ENCODE data around the gene NCOR1. TPM values are rescaled to one million over a fixed set of nuclear protein-coding genes. Genes with fewer than 3 reads are reported as not detected.

NCOR1 gene
- total and polyA plus RNA-seq, 2 experiments from 2014 or later: 102 to 132 TPM

DNA sequence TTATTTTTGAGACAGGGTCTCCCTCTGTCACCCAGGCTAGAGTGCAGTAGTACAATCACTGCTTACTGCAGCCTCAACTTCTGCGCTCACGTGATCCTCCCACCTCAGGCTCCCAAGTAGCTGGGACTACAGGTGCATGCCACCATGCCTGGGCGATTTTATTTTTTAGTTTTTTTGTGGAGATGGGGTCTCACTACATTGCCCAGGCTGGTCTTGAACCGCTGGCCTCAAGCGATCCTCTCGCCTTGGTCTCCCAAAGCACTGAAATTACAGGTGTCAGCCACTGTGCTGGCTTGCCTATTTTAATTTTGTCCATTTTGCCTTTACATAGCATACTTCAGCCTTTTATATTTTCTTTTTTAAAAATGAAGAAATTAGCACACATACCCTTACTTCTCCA lies 164.5 kb downstream of the NCOR1 start:
- ATAC-seq (no peak), DNase-seq (ENCODE audit: low spot score) (no peak)
- peaks cover 14% of the 10 kb centered on the region for H3K36me3 ChIP-seq (ENCODE audit: insufficient read depth)
- H3K9me2 ChIP-seq (ENCODE audit: insufficient read depth): no peaks in the 10 kb centered on the region
- no peak overlapping the region for H3K27ac ChIP-seq (ENCODE audit: low read depth)
- no peak overlapping the region for H3K4me3 Mint-ChIP-seq
- no peak overlapping the region for H3K27ac Mint-ChIP-seq
- H4K20me1 ChIP-seq (replicated peaks; ENCODE audit: insufficient read depth): peaks cover 12% of the 10 kb centered on the region
- no peak overlapping the region for H3K4me3 ChIP-seq
- H3K4me2 ChIP-seq: no peak overlapping the region
- H3K79me2 ChIP-seq (replicated peaks; ENCODE audit: insufficient read depth): peaks cover 26% of the 10 kb centered on the region
- no peaks in the 10 kb centered on the region for H3K27me3 Mint-ChIP-seq (ENCODE audit: insufficient read depth, low read depth, poor library complexity)
- no peaks in the 10 kb centered on the region for H3K4me1 ChIP-seq (ENCODE audit: insufficient read depth)
- no peaks in the 10 kb centered on the region for H3K27me3 ChIP-seq (ENCODE audit: insufficient read depth)
- H3K9me3 Mint-ChIP-seq: no peaks in the 10 kb centered on the region; the same call in 1 of the 3 replicates
- no peaks in the 10 kb centered on the region; the same call in 1 of the 2 replicates for H3F3A ChIP-seq (replicated peaks; ENCODE audit: low read depth)
- peaks cover 46% of the 10 kb centered on the region for H3K36me3 Mint-ChIP-seq (ENCODE audit: low read depth)
- TF ChIP-seq EZH2phosphoT487 (IDR thresholded peaks at IDR 0.05; ENCODE audit: unreplicated experiment): no peak
- TF ChIP-seq EZH2 (IDR thresholded peaks at IDR 0.05; ENCODE audit: low read depth, unreplicated experiment): no peak
- TF ChIP-seq, protein P1, sequence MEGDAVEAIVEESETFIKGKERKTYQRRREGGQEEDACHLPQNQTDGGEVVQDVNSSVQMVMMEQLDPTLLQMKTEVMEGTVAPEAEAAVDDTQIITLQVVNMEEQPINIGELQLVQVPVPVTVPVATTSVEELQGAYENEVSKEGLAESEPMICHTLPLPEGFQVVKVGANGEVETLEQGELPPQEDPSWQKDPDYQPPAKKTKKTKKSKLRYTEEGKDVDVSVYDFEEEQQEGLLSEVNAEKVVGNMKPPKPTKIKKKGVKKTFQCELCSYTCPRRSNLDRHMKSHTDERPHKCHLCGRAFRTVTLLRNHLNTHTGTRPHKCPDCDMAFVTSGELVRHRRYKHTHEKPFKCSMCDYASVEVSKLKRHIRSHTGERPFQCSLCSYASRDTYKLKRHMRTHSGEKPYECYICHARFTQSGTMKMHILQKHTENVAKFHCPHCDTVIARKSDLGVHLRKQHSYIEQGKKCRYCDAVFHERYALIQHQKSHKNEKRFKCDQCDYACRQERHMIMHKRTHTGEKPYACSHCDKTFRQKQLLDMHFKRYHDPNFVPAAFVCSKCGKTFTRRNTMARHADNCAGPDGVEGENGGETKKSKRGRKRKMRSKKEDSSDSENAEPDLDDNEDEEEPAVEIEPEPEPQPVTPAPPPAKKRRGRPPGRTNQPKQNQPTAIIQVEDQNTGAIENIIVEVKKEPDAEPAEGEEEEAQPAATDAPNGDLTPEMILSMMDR (conservative IDR thresholded peaks at IDR 0.05; ENCODE audit: low read depth in 2 of 2): no peak
- TF ChIP-seq, protein P2, sequence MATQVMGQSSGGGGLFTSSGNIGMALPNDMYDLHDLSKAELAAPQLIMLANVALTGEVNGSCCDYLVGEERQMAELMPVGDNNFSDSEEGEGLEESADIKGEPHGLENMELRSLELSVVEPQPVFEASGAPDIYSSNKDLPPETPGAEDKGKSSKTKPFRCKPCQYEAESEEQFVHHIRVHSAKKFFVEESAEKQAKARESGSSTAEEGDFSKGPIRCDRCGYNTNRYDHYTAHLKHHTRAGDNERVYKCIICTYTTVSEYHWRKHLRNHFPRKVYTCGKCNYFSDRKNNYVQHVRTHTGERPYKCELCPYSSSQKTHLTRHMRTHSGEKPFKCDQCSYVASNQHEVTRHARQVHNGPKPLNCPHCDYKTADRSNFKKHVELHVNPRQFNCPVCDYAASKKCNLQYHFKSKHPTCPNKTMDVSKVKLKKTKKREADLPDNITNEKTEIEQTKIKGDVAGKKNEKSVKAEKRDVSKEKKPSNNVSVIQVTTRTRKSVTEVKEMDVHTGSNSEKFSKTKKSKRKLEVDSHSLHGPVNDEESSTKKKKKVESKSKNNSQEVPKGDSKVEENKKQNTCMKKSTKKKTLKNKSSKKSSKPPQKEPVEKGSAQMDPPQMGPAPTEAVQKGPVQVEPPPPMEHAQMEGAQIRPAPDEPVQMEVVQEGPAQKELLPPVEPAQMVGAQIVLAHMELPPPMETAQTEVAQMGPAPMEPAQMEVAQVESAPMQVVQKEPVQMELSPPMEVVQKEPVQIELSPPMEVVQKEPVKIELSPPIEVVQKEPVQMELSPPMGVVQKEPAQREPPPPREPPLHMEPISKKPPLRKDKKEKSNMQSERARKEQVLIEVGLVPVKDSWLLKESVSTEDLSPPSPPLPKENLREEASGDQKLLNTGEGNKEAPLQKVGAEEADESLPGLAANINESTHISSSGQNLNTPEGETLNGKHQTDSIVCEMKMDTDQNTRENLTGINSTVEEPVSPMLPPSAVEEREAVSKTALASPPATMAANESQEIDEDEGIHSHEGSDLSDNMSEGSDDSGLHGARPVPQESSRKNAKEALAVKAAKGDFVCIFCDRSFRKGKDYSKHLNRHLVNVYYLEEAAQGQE (IDR thresholded peaks at IDR 0.05; ENCODE audit: unreplicated experiment): no peak
- TF ChIP-seq NANOG (IDR thresholded peaks at IDR 0.05; ENCODE audit: borderline replicate concordance): no peak
- no peak for TF ChIP-seq CREB1 (CRISPR knock-in tag; IDR thresholded peaks at IDR 0.05; ENCODE audit: low read depth)
- TF ChIP-seq, protein P3, sequence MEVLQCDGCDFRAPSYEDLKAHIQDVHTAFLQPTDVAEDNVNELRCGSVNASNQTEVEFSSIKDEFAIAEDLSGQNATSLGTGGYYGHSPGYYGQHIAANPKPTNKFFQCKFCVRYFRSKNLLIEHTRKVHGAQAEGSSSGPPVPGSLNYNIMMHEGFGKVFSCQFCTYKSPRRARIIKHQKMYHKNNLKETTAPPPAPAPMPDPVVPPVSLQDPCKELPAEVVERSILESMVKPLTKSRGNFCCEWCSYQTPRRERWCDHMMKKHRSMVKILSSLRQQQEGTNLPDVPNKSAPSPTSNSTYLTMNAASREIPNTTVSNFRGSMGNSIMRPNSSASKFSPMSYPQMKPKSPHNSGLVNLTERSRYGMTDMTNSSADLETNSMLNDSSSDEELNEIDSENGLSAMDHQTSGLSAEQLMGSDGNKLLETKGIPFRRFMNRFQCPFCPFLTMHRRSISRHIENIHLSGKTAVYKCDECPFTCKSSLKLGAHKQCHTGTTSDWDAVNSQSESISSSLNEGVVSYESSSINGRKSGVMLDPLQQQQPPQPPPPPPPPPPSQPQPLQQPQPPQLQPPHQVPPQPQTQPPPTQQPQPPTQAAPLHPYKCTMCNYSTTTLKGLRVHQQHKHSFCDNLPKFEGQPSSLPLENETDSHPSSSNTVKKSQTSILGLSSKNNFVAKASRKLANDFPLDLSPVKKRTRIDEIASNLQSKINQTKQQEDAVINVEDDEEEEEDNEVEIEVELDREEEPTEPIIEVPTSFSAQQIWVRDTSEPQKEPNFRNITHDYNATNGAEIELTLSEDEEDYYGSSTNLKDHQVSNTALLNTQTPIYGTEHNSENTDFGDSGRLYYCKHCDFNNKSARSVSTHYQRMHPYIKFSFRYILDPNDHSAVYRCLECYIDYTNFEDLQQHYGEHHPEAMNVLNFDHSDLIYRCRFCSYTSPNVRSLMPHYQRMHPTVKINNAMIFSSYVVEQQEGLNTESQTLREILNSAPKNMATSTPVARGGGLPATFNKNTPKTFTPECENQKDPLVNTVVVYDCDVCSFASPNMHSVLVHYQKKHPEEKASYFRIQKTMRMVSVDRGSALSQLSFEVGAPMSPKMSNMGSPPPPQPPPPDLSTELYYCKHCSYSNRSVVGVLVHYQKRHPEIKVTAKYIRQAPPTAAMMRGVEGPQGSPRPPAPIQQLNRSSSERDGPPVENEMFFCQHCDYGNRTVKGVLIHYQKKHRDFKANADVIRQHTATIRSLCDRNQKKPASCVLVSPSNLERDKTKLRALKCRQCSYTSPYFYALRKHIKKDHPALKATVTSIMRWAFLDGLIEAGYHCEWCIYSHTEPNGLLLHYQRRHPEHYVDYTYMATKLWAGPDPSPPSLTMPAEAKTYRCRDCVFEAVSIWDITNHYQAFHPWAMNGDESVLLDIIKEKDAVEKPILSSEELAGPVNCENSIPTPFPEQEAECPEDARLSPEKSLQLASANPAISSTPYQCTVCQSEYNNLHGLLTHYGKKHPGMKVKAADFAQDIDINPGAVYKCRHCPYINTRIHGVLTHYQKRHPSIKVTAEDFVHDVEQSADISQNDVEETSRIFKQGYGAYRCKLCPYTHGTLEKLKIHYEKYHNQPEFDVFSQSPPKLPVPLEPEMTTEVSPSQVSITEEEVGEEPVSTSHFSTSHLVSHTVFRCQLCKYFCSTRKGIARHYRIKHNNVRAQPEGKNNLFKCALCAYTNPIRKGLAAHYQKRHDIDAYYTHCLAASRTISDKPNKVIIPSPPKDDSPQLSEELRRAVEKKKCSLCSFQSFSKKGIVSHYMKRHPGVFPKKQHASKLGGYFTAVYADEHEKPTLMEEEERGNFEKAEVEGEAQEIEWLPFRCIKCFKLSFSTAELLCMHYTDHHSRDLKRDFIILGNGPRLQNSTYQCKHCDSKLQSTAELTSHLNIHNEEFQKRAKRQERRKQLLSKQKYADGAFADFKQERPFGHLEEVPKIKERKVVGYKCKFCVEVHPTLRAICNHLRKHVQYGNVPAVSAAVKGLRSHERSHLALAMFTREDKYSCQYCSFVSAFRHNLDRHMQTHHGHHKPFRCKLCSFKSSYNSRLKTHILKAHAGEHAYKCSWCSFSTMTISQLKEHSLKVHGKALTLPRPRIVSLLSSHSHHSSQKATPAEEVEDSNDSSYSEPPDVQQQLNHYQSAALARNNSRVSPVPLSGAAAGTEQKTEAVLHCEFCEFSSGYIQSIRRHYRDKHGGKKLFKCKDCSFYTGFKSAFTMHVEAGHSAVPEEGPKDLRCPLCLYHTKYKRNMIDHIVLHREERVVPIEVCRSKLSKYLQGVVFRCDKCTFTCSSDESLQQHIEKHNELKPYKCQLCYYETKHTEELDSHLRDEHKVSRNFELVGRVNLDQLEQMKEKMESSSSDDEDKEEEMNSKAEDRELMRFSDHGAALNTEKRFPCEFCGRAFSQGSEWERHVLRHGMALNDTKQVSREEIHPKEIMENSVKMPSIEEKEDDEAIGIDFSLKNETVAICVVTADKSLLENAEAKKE (CRISPR knock-in tag; IDR thresholded peaks at IDR 0.05): no peak
- no peak for TF ChIP-seq ZNF114 (CRISPR knock-in tag; IDR thresholded peaks at IDR 0.05)
- TF ChIP-seq POLR2AphosphoS5 (IDR thresholded peaks at IDR 0.05; ENCODE audit: low read depth): no peak
- TF ChIP-seq STAT1 (IDR thresholded peaks at IDR 0.05; ENCODE audit: unreplicated experiment): no peak
- TF ChIP-seq, protein P4, sequence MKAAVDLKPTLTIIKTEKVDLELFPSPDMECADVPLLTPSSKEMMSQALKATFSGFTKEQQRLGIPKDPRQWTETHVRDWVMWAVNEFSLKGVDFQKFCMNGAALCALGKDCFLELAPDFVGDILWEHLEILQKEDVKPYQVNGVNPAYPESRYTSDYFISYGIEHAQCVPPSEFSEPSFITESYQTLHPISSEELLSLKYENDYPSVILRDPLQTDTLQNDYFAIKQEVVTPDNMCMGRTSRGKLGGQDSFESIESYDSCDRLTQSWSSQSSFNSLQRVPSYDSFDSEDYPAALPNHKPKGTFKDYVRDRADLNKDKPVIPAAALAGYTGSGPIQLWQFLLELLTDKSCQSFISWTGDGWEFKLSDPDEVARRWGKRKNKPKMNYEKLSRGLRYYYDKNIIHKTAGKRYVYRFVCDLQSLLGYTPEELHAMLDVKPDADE (IDR thresholded peaks at IDR 0.05): no peak
- TF ChIP-seq ZNF331 (CRISPR knock-in tag; IDR thresholded peaks at IDR 0.05; ENCODE audit: low read depth): no peak
- TF ChIP-seq JUNB (IDR thresholded peaks at IDR 0.05; ENCODE audit: unreplicated experiment): no peak
- H2AFZ ChIP-seq: no peak overlapping the region
- no peaks in the 10 kb centered on the region for H3K4me1 Mint-ChIP-seq

Measured in GM23338 (cell line).